Caco-2 (cell line): Measurements from ENCODE around the gene KRTAP12-4. TPM values are rescaled to one million over a fixed set of nuclear protein-coding genes. Genes with fewer than 3 reads are reported as not detected.

Source experiments
- BruUV-seq: library from RNA; stranded (reverse); fragments of 400-500 nt; replicated peaks from 2 replicates; lab custom pipeline; 2021; lab: Mats Ljungman, UMichigan
- CTCF ChIA-PET: fragments of 300-600 bp; sonication (Branson Sonifier 250); formaldehyde crosslinking; loops from one replicate; lab custom pipeline; 2022; ENCODE audit warnings: antibody characterized with exemption; lab: Charles Lee
- POLR2A ChIA-PET: fragments of 300-600 bp; sonication (Branson Sonifier 250); formaldehyde crosslinking; loops from one replicate; lab custom pipeline; 2022; ENCODE audit warnings: antibody characterized with exemption; lab: Charles Lee
- DNase-seq, 2 experiments: peaks; one replicate each; pipeline versions ENCODE4 v3.0.0 to v3.0.0-alpha.2; 2020 to 2022
- H3K27me3 ChIP-seq: replicated peaks from 2 replicates; pipeline ENCODE4 v1.6.0; 2011; ENCODE audit warnings: low read length; ENCODE audit not compliant: control insufficient read depth, insufficient read depth
- H3K36me3 ChIP-seq: 2 replicates; pipeline ENCODE4 v1.5.1; 2011; ENCODE audit warnings: low read length; ENCODE audit not compliant: control insufficient read depth, insufficient read depth
- H3K4me1 ChIP-seq: fragments of 250-450 bp; sonication (Bioruptor Pico); 2 replicates; pipeline ENCODE4 v1.5.1; 2020; ENCODE audit warnings: mild to moderate bottlenecking
- H3K4me3 ChIP-seq: 2 replicates; pipeline ENCODE4 v1.5.1; 2011; ENCODE audit warnings: low read depth, mild to moderate bottlenecking, control low read depth, low read length
- H3K9me3 ChIP-seq: fragments of 250-450 bp; sonication (Bioruptor Pico); 2 replicates; pipeline ENCODE4 v1.5.1; 2020; ENCODE audit warnings: mild to moderate bottlenecking, moderate library complexity
- H3K27ac Mint-ChIP-seq: one replicate; pipeline ENCODE4 v1.8.0; 2022; ENCODE audit warnings: mixed read lengths; ENCODE audit not compliant: unreplicated experiment
- H3K27me3 Mint-ChIP-seq: one replicate; pipeline ENCODE4 v1.8.0; 2022; ENCODE audit warnings: mixed read lengths; ENCODE audit not compliant: insufficient read depth, unreplicated experiment
- H3K36me3 Mint-ChIP-seq: one replicate; pipeline ENCODE4 v1.8.0; 2022; ENCODE audit warnings: mild to moderate bottlenecking, mixed read lengths; ENCODE audit not compliant: insufficient read depth, unreplicated experiment
- H3K4me1 Mint-ChIP-seq: one replicate; pipeline ENCODE4 v1.8.0; 2022; ENCODE audit warnings: low read depth, mixed read lengths; ENCODE audit not compliant: unreplicated experiment
- H3K4me3 Mint-ChIP-seq: one replicate; pipeline ENCODE4 v1.8.0; 2022; ENCODE audit warnings: mild to moderate bottlenecking, moderate library complexity, mixed read lengths; ENCODE audit not compliant: unreplicated experiment
- H3K9me3 Mint-ChIP-seq: one replicate; pipeline ENCODE4 v1.8.0; 2022; ENCODE audit warnings: mixed read lengths; ENCODE audit not compliant: unreplicated experiment
- intact Hi-C: fragments of 100-400 bp; cut with micrococcal nuclease; formaldehyde crosslinking; loops from one replicate; pipeline ENCODE4 v1.10.0; 2022; ENCODE audit not compliant: unreplicated experiment
- total RNA-seq: library from RNA; stranded (reverse); gene quantifications from 2 replicates; pipeline ENCODE4 v1.2.3, GENCODE V29; 2022
- TF ChIP-seq, protein P1 (sequence below), 2 experiments: fragments of 200-600 bp in 1 of 2; IDR thresholded peaks; 1 replicate in 1 of 2; 2 replicates in 1 of 2; pipeline versions ENCODE4 v1.5.1 to v1.8.0; 2011 to 2022; ENCODE audit warnings: antibody characterized with exemption in 1 of 2, control low read depth in 1 of 2, inconsistent platforms in 1 of 2, low read depth in 1 of 2, low read length in 1 of 2, mild to moderate bottlenecking in 1 of 2, moderate library complexity in 1 of 2; ENCODE audit not compliant: insufficient read depth in 1 of 2, severe bottlenecking in 1 of 2, unreplicated experiment in 1 of 2

KRTAP12-4 gene
- total RNA-seq, 1 experiment from 2014 or later, result not detected

- H3K36me3 Mint-ChIP-seq, result no peaks in the 10 kb centered on the region
- intact Hi-C loops, result no loop called here
- H3K9me3 ChIP-seq, result no peaks in the 10 kb centered on the region
- no peaks in the 10 kb centered on the region for H3K27me3 ChIP-seq
- H3K4me3 Mint-ChIP-seq, result no peak overlapping the region
- ChIA-PET POLR2A (no interaction called here), CTCF (no interaction called here)
- H3K36me3 ChIP-seq, result no peaks in the 10 kb centered on the region
- TF ChIP-seq, protein P1, sequence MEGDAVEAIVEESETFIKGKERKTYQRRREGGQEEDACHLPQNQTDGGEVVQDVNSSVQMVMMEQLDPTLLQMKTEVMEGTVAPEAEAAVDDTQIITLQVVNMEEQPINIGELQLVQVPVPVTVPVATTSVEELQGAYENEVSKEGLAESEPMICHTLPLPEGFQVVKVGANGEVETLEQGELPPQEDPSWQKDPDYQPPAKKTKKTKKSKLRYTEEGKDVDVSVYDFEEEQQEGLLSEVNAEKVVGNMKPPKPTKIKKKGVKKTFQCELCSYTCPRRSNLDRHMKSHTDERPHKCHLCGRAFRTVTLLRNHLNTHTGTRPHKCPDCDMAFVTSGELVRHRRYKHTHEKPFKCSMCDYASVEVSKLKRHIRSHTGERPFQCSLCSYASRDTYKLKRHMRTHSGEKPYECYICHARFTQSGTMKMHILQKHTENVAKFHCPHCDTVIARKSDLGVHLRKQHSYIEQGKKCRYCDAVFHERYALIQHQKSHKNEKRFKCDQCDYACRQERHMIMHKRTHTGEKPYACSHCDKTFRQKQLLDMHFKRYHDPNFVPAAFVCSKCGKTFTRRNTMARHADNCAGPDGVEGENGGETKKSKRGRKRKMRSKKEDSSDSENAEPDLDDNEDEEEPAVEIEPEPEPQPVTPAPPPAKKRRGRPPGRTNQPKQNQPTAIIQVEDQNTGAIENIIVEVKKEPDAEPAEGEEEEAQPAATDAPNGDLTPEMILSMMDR (IDR thresholded peaks at IDR 0.05; ENCODE audit: insufficient read depth in 1 of 2, low read depth in 1 of 2, low read length in 1 of 2, severe bottlenecking in 1 of 2, unreplicated experiment in 1 of 2), result no peak
- H3K27ac Mint-ChIP-seq, result no peak overlapping the region
- H3K4me1 Mint-ChIP-seq, result no peaks in the 10 kb centered on the region
- DNase-seq, result no peak
- H3K4me1 ChIP-seq, result no peaks in the 10 kb centered on the region
- H3K27me3 Mint-ChIP-seq, result peaks cover 30% of the 10 kb centered on the region
- no peaks in the 10 kb centered on the region for H3K9me3 Mint-ChIP-seq
- H3K4me3 ChIP-seq, result no peak overlapping the region
- no TSS peak for BruUV-seq
Measured at GRCh38 chr21:44684483-44684882, 30.0 kb upstream of the KRTAP12-4 start.

- CTCF ChIA-PET, result no interaction called here
- H3K36me3 ChIP-seq, result no peaks in the 10 kb centered on the region
- H3K27me3 Mint-ChIP-seq, result peaks cover 30% of the 10 kb centered on the region
- intact Hi-C loops, result no loop called here
- H3K4me1 Mint-ChIP-seq, result no peaks in the 10 kb centered on the region
- no peaks in the 10 kb centered on the region for H3K4me1 ChIP-seq
- H3K27ac Mint-ChIP-seq, result no peak overlapping the region
- POLR2A ChIA-PET, result no interaction called here
- TF ChIP-seq, protein P1 (IDR thresholded peaks at IDR 0.05; ENCODE audit: insufficient read depth in 1 of 2, low read depth in 1 of 2, low read length in 1 of 2, severe bottlenecking in 1 of 2, unreplicated experiment in 1 of 2), result no peak
- BruUV-seq, result no TSS peak
- no peaks in the 10 kb centered on the region for H3K36me3 Mint-ChIP-seq
- no peaks in the 10 kb centered on the region for H3K9me3 ChIP-seq
- no peaks in the 10 kb centered on the region for H3K27me3 ChIP-seq
- no peak overlapping the region for H3K4me3 ChIP-seq
- DNase-seq, result no peak
- H3K4me3 Mint-ChIP-seq, result no peak overlapping the region
- no peaks in the 10 kb centered on the region for H3K9me3 Mint-ChIP-seq
Measured at GRCh38 chr21:44684077-44684476, 29.6 kb upstream of the KRTAP12-4 start.

- no peak overlapping the region for H3K4me3 ChIP-seq
Measured at GRCh38 chr21:44682580-44683151, 28.2 kb upstream of the KRTAP12-4 start.

More at GRCh38 chr21:44682580-44683151, 28.2 kb upstream of the KRTAP12-4 start:
- no peak overlapping the region for H3K4me3 Mint-ChIP-seq
- H3K9me3 Mint-ChIP-seq, result no peaks in the 10 kb centered on the region
- Histone ChIP-seq H3K36me3 (no peaks in the 10 kb centered on the region), H3K4me1 (no peaks in the 10 kb centered on the region), H3K27me3 (no peaks in the 10 kb centered on the region), H3K9me3 (no peaks in the 10 kb centered on the region)
- no TSS peak for BruUV-seq
- CTCF ChIA-PET, result no interaction called here
- H3K4me1 Mint-ChIP-seq, result no peaks in the 10 kb centered on the region
- intact Hi-C loops, result no loop called here
- TF ChIP-seq, protein P1 (IDR thresholded peaks at IDR 0.05; ENCODE audit: insufficient read depth in 1 of 2, low read depth in 1 of 2, low read length in 1 of 2, severe bottlenecking in 1 of 2, unreplicated experiment in 1 of 2), result no peak
- H3K27me3 Mint-ChIP-seq, result peaks cover 26% of the 10 kb centered on the region
- no peaks in the 10 kb centered on the region for H3K36me3 Mint-ChIP-seq
- POLR2A ChIA-PET, result no interaction called here
- no peak for DNase-seq
- no peak overlapping the region for H3K27ac Mint-ChIP-seq
